K562 (cell line): ENCODE results near the gene ACTRT3. TPM values are rescaled to one million over a fixed set of nuclear protein-coding genes. Genes with fewer than 3 reads are reported as not detected.

Source experiments
- CC2D1A ChIP-seq: fragments of 450-650 bp; IDR thresholded peaks from 2 replicates; pipeline ENCODE4 v1.6.1; 2017; ENCODE audit warnings: mild to moderate bottlenecking
- EHMT2 ChIP-seq: fragments of 450-650 bp; IDR thresholded peaks from 2 replicates; pipeline ENCODE4 v1.6.1; 2018; ENCODE audit warnings: antibody characterized with exemption
- FOSL1 ChIP-seq: fragments of 200-800 bp; sonication (Bioruptor generic); conservative IDR thresholded peaks from 2 replicates; pipeline ENCODE4 v1.6.1; 2016; ENCODE audit warnings: missing genetic modification characterization, missing compliant biosample characterization
- FOXJ3 ChIP-seq: sonication (generic); formaldehyde crosslinking; IDR thresholded peaks from 2 replicates; pipeline ENCODE4 v1.4.0; 2020; ENCODE audit warnings: mild to moderate bottlenecking, missing genetic modification reagents
- MEF2D ChIP-seq: conservative IDR thresholded peaks from 2 replicates; pipeline ENCODE4 v1.6.1; 2016; ENCODE audit warnings: low read depth, missing genetic modification characterization, missing compliant biosample characterization
- PKNOX1 ChIP-seq: fragments of 450-650 bp; IDR thresholded peaks from 2 replicates; pipeline ENCODE4 v1.6.1; 2016
- SOX6 ChIP-seq: fragments of 450-650 bp; IDR thresholded peaks from 2 replicates; pipeline ENCODE4 v1.6.1; 2014; ENCODE audit warnings: mild to moderate bottlenecking
- TRIM24 ChIP-seq, 2 experiments: fragments of 450-650 bp; IDR thresholded peaks; 2 replicates each; pipeline ENCODE4 v1.6.1; 2016
- ZNF311 ChIP-seq: fragments of 250-450 bp; sonication (Bioruptor Pico); IDR thresholded peaks from 2 replicates; pipeline ENCODE4 v1.4.0; 2020; ENCODE audit warnings: mild to moderate bottlenecking, moderate library complexity
- ZNF644 ChIP-seq: fragments of 200-800 bp; sonication (Bioruptor generic); IDR thresholded peaks from 2 replicates; pipeline ENCODE4 v1.6.1; 2016; ENCODE audit warnings: low read depth, missing genetic modification characterization, missing compliant biosample characterization
- polyA plus RNA-seq, 8 experiments: library from polyadenylated mRNA; depleted of rRNA in 4 of 8; stranded (reverse) in 5 of 8; unstranded in 3 of 8; fragments of >200 nt; fragmentation: Nextera tagmentation in 2 of 8; fragmentation: Illumina TruSeq in 1 of 8; extraction: Ambion mirVana in 2 of 8; extraction: Trizol in 1 of 8; gene quantifications; 2 replicates each; pipeline versions ENCODE4 v1.2.1 to v1.2.3, GENCODE V29; 2011 to 2014; ENCODE audit warnings: inconsistent platforms in 1 of 8, missing spikeins in 1 of 8
- total RNA-seq, 7 experiments: library from RNA; depleted of rRNA in 6 of 7; stranded (reverse); fragments of >200 nt in 6 of 7; fragmentation: Illumina TruSeq in 2 of 7; extraction: Trizol in 2 of 7; gene quantifications; 2 replicates each; pipeline versions ENCODE4 v1.2.1 to v1.2.3, GENCODE V29; 2011 to 2021; ENCODE audit warnings: low replicate concordance in 1 of 7
- TF ChIP-seq, protein P1 (sequence below), 2 experiments: IDR thresholded peaks in 1 of 2; conservative IDR thresholded peaks in 1 of 2; 2 replicates each; pipeline ENCODE4 v1.6.1; 2016; ENCODE audit warnings: low read depth in 2 of 2, mild to moderate bottlenecking in 1 of 2, missing compliant biosample characterization in 1 of 2, missing genetic modification characterization in 1 of 2, moderate library complexity in 1 of 2

Gene ACTRT3
- total and polyA plus RNA-seq, 9 of the 15 experiments (the other 6 are each of a cell fraction or from before 2014, with no cell fraction given), result 0.06 to 0.11 (median 0.07) TPM; not detected in 5

DNA sequence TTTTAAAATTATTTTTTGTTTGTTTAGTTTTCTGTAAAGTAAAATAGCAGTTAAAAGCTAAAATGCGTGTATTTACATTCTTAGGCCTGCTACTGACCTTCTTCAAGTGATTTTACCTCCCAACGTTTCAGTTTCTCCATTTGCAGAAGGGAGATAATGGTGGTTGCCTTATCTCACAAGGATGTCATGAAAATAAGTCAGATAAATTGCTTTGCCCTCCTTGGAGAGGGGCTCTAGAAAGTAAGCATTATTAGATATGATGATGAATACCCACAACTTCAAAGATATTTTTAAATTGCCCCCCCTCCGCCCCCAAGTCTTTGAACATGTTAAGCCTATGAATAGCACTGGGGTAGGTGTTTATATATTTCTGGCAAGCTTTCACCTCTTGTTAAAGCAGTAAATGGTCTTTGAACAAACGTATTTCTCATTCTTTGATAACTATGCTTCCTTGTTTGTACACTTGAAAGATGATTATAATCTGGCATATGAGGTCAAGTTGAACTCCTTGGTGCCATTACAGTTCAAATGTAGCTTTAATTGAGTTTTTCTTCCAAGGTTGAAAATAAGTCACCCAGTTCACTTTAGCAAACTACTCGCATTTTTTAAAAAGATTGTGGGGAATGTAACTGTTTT, 10.9 kb downstream of the ACTRT3 start (continued):
- TF ChIP-seq FOXJ3 (CRISPR knock-in tag) (no peak), TRIM24 (IDR thresholded peaks at IDR 0.05) (0 out of 4 replicates have a peak, but pooled peaks of 1 of the 2 experiments have one; percentile 31), SOX6 (peak; percentile 35; the same call in 1 of the 2 replicates), ZNF644 (tag) (0 out of 2 replicates have a peak, but pooled peaks have one; percentile 43), ZNF311 (CRISPR knock-in tag) (0 out of 2 replicates have a peak, but pooled peaks have one; percentile 30), PKNOX1 (peak; percentile 36; the same call in 1 of the 2 replicates), FOSL1 (tag) (peak; percentile 24; the same call in 1 of the 2 replicates), EHMT2 (peak; percentile 73; the same call in 1 of the 2 replicates), MEF2D (tag) (0 out of 2 replicates have a peak, but pooled peaks have one; percentile 17), CC2D1A (0 out of 2 replicates have a peak, but pooled peaks have one; percentile 13)
- TF ChIP-seq, protein P1, sequence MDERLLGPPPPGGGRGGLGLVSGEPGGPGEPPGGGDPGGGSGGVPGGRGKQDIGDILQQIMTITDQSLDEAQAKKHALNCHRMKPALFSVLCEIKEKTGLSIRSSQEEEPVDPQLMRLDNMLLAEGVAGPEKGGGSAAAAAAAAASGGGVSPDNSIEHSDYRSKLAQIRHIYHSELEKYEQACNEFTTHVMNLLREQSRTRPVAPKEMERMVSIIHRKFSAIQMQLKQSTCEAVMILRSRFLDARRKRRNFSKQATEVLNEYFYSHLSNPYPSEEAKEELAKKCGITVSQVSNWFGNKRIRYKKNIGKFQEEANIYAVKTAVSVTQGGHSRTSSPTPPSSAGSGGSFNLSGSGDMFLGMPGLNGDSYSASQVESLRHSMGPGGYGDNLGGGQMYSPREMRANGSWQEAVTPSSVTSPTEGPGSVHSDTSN (CRISPR knock-in tag; IDR thresholded peaks at IDR 0.05; ENCODE audit: low read depth), result no peak
- TF ChIP-seq, protein P1 (tag; conservative IDR thresholded peaks at IDR 0.05; ENCODE audit: low read depth), result peak; percentile 57
